Muscle of leg (tissue), 11 donors: Measurements from ENCODE around the gene KIN. TPM values are rescaled to one million over a fixed set of nuclear protein-coding genes. Genes with fewer than 3 reads are reported as not detected.
"Not testable (repeated sequence)": the region's sequence is repeated elsewhere in the genome, so short reads cannot be mapped to it uniquely, and the experiment has no call there.

ENCODE experiments used
- DNase-seq: peaks from one replicate; pipeline ENCODE4 v3.0.0; 2013
- H3K27ac ChIP-seq: one replicate; pipeline ENCODE4 v1.5.1; 2013; ENCODE audit warnings: mild to moderate bottlenecking, low read length, control low read depth
- H3K27me3 ChIP-seq: one replicate; pipeline ENCODE4 v1.6.1; 2013; ENCODE audit warnings: low read length; ENCODE audit not compliant: control insufficient read depth, insufficient read depth
- H3K36me3 ChIP-seq: one replicate; pipeline ENCODE4 v1.6.1; 2013; ENCODE audit warnings: low read length; ENCODE audit not compliant: control insufficient read depth, insufficient read depth
- H3K4me1 ChIP-seq: one replicate; pipeline ENCODE4 v1.6.1; 2013; ENCODE audit warnings: low read length; ENCODE audit not compliant: control insufficient read depth, insufficient read depth
- H3K4me3 ChIP-seq: one replicate; pipeline ENCODE4 v1.5.1; 2013; ENCODE audit warnings: low read length, control low read depth
- H3K9me3 ChIP-seq: replicated peaks from 2 replicates; pipeline ENCODE4 v1.6.1; 2013; ENCODE audit warnings: low read depth, low read length; ENCODE audit not compliant: control insufficient read depth
- WGBS: methylation state at CpG from one replicate; pipeline ENCODE4 v1.1.5; 2013; ENCODE audit warnings: missing lambda C conversion rate; ENCODE audit not compliant: insufficient coverage; 5-methylcytosine and 5-hydroxymethylcytosine counted together
- polyA plus RNA-seq, 8 donors: library from polyadenylated mRNA; unstranded; fragments of 120-200 nt; gene quantifications; one replicate each; pipeline versions ENCODE4 v1.2.1 to v1.2.3, GENCODE V29; 2013; ENCODE audit warnings: inconsistent platforms in 1 of 8, low replicate concordance in 1 of 8; ENCODE audit not compliant: insufficient read length in 8 of 8, insufficient read depth in 1 of 8
- total RNA-seq: library from RNA; stranded (reverse); fragments of 120-200 nt; gene quantifications from one replicate; pipeline ENCODE4 v1.2.4, GENCODE V29; 2013

KIN gene
- total and polyA plus RNA-seq, 9 donors, result 9.1 to 14.1 (median 11.6) TPM

GRCh38 chr10:7802606-7803005 lies 14.8 kb upstream of the KIN start:
- Histone ChIP-seq H3K9me3 (no peaks in the 10 kb centered on the region), H3K27ac (no peak overlapping the region), H3K4me3 (no peak overlapping the region), H3K36me3 (peaks cover 48% of the 10 kb centered on the region), H3K4me1 (no peaks in the 10 kb centered on the region), H3K27me3 (no peaks in the 10 kb centered on the region)
- DNase-seq, result no peak
- no CpG with 5 or more reads among the region's 4 CpGs for WGBS

GRCh38 chr10:7797582-7797981 lies 9.8 kb upstream of the KIN start:
- H3K4me3 ChIP-seq, result no peak overlapping the region
- H3K9me3 ChIP-seq, result no peaks in the 10 kb centered on the region
- H3K4me1 ChIP-seq, result no peaks in the 10 kb centered on the region
- H3K27ac ChIP-seq, result no peak overlapping the region
- H3K27me3 ChIP-seq, result no peaks in the 10 kb centered on the region
- H3K36me3 ChIP-seq, result peaks cover 32% of the 10 kb centered on the region
- peak; percentile 36 for DNase-seq
- WGBS, result 90% methylated on average over 3 of the region's 6 CpGs

GRCh38 chr10:7795605-7796004 lies 7.8 kb upstream of the KIN start:
- Histone ChIP-seq H3K4me1 (no peaks in the 10 kb centered on the region), H3K9me3 (no peaks in the 10 kb centered on the region), H3K36me3 (peaks cover 25% of the 10 kb centered on the region), H3K27ac (no peak overlapping the region), H3K4me3 (no peak overlapping the region), H3K27me3 (no peaks in the 10 kb centered on the region)
- 96% methylated on average over 2 of the region's 4 CpGs for WGBS
- no peak for DNase-seq

- H3K9me3 ChIP-seq, result no peaks in the 10 kb centered on the region
- H3K4me1 ChIP-seq, result peaks cover 2% of the 10 kb centered on the region
- H3K4me3 ChIP-seq, result no peak overlapping the region
- H3K27me3 ChIP-seq, result no peaks in the 10 kb centered on the region
- no CpG with 5 or more reads among the region's 4 CpGs for WGBS
- no peak for DNase-seq
- peaks cover 21% of the 10 kb centered on the region for H3K36me3 ChIP-seq
- no peak overlapping the region for H3K27ac ChIP-seq
Measured at GRCh38 chr10:7794251-7795026, 6.6 kb upstream of the KIN start.

- Histone ChIP-seq H3K4me1 (peaks cover 8% of the 10 kb centered on the region), H3K27ac (no peak overlapping the region), H3K27me3 (no peaks in the 10 kb centered on the region), H3K4me3 (no peak overlapping the region), H3K36me3 (peaks cover 14% of the 10 kb centered on the region), H3K9me3 (no peaks in the 10 kb centered on the region)
- no peak for DNase-seq
- 67% methylated on average over 1 of the region's 1 CpG for WGBS
Measured at GRCh38 chr10:7792541-7792940, 4.7 kb upstream of the KIN start.

DNA sequence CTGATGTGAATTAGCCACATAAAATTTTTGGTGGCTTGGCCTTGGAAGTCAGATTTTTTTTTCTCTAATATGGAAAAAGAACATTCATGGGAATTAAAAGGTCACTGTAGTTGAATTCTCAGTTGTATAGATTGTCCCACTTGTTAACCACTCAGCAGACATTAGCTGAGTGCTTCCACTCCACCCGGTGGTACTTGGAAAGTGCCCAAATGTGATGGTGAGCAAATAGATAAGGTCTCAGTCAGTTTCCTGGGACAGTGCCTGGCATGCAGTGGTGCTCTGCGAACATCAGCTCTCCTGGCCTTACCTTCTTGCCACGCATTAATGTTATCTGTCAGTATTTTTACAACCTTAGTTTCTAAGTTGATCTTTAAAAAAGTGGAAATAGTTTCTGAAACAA lies 1.6 kb upstream of the KIN start:
- Histone ChIP-seq H3K9me3 (no peaks in the 10 kb centered on the region), H3K4me3 (peak overlapping the region; percentile 97), H3K4me1 (peaks cover 16% of the 10 kb centered on the region), H3K27me3 (no peaks in the 10 kb centered on the region), H3K36me3 (peaks cover 6% of the 10 kb centered on the region), H3K27ac (no peak overlapping the region)
- DNase-seq, result peak; percentile 17
- WGBS, result no CpG with 5 or more reads among the region's 3 CpGs

- peaks cover 16% of the 10 kb centered on the region for H3K4me1 ChIP-seq
- H3K9me3 ChIP-seq, result no peaks in the 10 kb centered on the region
- H3K27ac ChIP-seq, result peak overlapping the region; percentile 83
- WGBS, result under 1% methylated on average over 17 of the region's 25 CpGs
- peak overlapping the region; percentile 97 for H3K4me3 ChIP-seq
- peak; percentile 29 for DNase-seq
- no peaks in the 10 kb centered on the region for H3K27me3 ChIP-seq
- peaks cover 9% of the 10 kb centered on the region for H3K36me3 ChIP-seq
Measured at GRCh38 chr10:7788639-7789286, 970 bp upstream of the KIN start.

DNA sequence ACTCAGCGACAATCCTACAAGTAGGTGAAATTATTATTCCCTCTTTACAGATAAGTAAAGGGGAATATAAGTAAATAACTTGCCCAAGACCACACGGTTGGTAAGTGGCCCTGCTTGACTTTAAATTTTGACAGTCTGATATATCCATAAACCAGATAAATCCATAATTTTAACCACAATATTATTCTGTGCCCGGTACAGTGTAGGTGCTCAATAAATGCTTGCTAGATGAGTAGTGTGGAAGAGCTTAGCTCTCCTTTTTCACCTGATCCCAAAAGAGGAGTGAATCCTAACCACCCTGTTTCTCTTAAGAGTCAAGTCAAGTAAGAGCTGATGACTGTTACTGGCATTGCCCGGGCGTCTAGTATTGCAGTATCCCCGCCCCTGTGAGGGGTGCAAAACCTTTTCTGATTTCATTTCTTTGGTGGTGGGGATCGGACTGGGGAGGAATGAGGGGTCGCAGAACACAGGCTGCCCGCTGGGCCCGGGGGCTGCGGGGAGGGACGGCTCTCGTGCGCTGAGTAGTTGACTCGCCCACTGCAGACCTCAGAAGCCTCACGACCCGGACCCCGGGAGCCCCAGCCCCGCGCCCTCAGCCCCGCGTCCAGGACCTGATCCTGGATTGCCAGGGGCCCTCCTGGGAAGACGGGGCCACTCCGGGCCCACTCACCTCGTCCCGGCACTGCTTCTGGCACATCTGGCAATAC lies 490 bp downstream of the KIN start:
- H3K9me3 ChIP-seq, result no peaks in the 10 kb centered on the region
- peak overlapping the region; percentile 74 for H3K27ac ChIP-seq
- peaks cover 16% of the 10 kb centered on the region for H3K4me1 ChIP-seq
- no peaks in the 10 kb centered on the region for H3K27me3 ChIP-seq
- H3K4me3 ChIP-seq, result peak overlapping the region; percentile 97
- DNase-seq, result no peak
- WGBS, result 0% methylated on average over 21 of the region's 26 CpGs
- peaks cover 8% of the 10 kb centered on the region for H3K36me3 ChIP-seq

DNA sequence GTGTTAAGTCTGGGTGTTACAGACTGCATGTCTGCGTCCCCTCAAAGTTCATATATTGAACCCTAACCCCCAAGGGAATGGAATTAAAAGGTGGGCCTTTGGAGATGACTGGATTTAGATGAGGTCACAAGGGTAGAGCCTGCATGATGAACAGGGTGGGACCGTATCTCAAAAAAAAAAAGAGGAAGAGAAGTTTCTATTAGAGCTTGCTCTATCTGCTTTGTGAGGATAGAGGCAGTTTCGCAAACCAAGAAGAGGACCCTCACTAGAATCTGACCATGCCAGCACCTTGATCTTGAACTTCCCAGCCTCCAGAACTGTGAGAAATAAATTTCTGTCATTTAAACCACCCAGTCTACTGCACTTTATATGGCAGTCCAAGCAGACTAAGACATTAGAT lies 1.4 kb downstream of the KIN start:
- Histone ChIP-seq H3K36me3 (peaks cover 7% of the 10 kb centered on the region), H3K27me3 (no peaks in the 10 kb centered on the region), H3K9me3 (no peaks in the 10 kb centered on the region), H3K4me3 (no peak overlapping the region), H3K4me1 (peaks cover 16% of the 10 kb centered on the region), H3K27ac (no peak overlapping the region)
- no peak for DNase-seq
- WGBS, result 38% methylated on average over 1 of the region's 3 CpGs

GRCh38 chr10:7782194-7782593 lies 5.6 kb downstream of the KIN start:
- not testable (repeated sequence) for H3K4me3 ChIP-seq, H3K4me1 ChIP-seq, H3K27ac ChIP-seq, DNase-seq, H3K9me3 ChIP-seq, H3K27me3 ChIP-seq
- peaks cover 32% of the 10 kb centered on the region for H3K36me3 ChIP-seq
- 100% methylated on average over 4 of the region's 6 CpGs for WGBS
